ENCODE results near the gene INO80C.

INO80C gene

GRCh38 chr18:35437836-35438235 is 59.9 kb downstream of the INO80C start:
- no peaks in the 10 kb centered on the region for H3K36me3 ChIP-seq
- no peak overlapping the region for H3K4me3 ChIP-seq
- peaks cover 6% of the 10 kb centered on the region for H3K9me3 ChIP-seq
- peaks cover 9% of the 10 kb centered on the region for H3K4me1 ChIP-seq
- no peak overlapping the region for H3K9ac ChIP-seq
- no peak overlapping the region for H3K4me2 ChIP-seq
- H4K20me1 ChIP-seq, result no peaks in the 10 kb centered on the region
- TF ChIP-seq Cebpa-rat (IDR thresholded peaks at IDR 0.05), result no peak
- H3K27ac ChIP-seq, result no peak overlapping the region
- no peaks in the 10 kb centered on the region for H3K27me3 ChIP-seq

DNA sequence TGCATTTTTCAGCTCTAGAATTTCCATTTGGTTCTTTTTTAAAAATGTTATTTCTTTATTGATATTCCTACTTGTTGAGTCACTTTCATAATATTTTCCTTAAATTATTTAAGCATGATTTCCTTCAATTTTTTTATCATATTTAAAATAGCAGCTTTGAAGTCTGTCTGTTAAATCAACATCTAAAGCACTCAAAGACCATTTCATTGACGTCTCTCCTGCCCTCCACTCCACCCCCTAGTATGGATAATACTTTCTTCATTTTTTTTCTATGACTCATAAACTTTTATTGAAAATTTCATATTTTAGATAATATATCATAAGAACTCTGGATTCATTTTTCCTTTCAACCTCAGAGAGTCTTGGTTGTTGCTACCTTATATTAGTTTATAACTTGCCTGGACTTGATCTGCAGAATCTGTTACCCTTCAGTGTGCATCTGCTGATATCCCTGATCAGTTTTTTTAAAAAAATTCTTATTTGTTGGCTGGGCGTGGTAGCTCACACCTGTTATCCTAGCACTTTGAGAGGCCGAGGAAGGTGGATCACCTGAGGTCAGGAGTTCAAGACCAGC is 61.6 kb downstream of the INO80C start:
- H3K27ac ChIP-seq, result no peak overlapping the region
- no peaks in the 10 kb centered on the region for H4K20me1 ChIP-seq
- H3K27me3 ChIP-seq, result no peaks in the 10 kb centered on the region
- H3K36me3 ChIP-seq, result no peaks in the 10 kb centered on the region
- TF ChIP-seq Cebpa-rat (IDR thresholded peaks at IDR 0.05), result no peak
- H3K4me2 ChIP-seq, result no peak overlapping the region
- H3K9ac ChIP-seq, result no peak overlapping the region
- peaks cover 6% of the 10 kb centered on the region for H3K9me3 ChIP-seq
- no peak overlapping the region for H3K4me3 ChIP-seq
- H3K4me1 ChIP-seq, result 0 out of 2 replicates have a peak, but pooled peaks cover 6% of the 10 kb centered on the region

- Histone ChIP-seq H4K20me1 (no peaks in the 10 kb centered on the region), H3K27ac (no peak overlapping the region), H3K9me3 (peaks cover 6% of the 10 kb centered on the region), H3K4me2 (no peak overlapping the region), H3K4me1 (0 out of 2 replicates have a peak, but pooled peaks cover 6% of the 10 kb centered on the region), H3K4me3 (no peak overlapping the region), H3K27me3 (no peaks in the 10 kb centered on the region), H3K9ac (no peak overlapping the region), H3K36me3 (no peaks in the 10 kb centered on the region)
- TF ChIP-seq Cebpa-rat (IDR thresholded peaks at IDR 0.05), result no peak
Measured at GRCh38 chr18:35435401-35435800, 62.4 kb downstream of the INO80C start.

GRCh38 chr18:35432565-35433001 is 65.2 kb downstream of the INO80C start:
- Histone ChIP-seq H3K4me3 (no peak overlapping the region), H3K4me2 (no peak overlapping the region), H3K4me1 (0 out of 2 replicates have a peak, but pooled peaks cover 6% of the 10 kb centered on the region), H3K9me3 (peaks cover 6% of the 10 kb centered on the region), H3K9ac (no peak overlapping the region), H4K20me1 (no peaks in the 10 kb centered on the region), H3K36me3 (no peaks in the 10 kb centered on the region), H3K27ac (no peak overlapping the region), H3K27me3 (no peaks in the 10 kb centered on the region)
- TF ChIP-seq Cebpa-rat (IDR thresholded peaks at IDR 0.05), result no peak

GRCh38 chr18:35431374-35431741 is 66.4 kb downstream of the INO80C start:
- H3K9me3 ChIP-seq, result peaks cover 6% of the 10 kb centered on the region
- no peaks in the 10 kb centered on the region for H3K27me3 ChIP-seq
- H3K4me2 ChIP-seq, result no peak overlapping the region
- H4K20me1 ChIP-seq, result no peaks in the 10 kb centered on the region
- 0 out of 2 replicates have a peak, but pooled peaks cover 6% of the 10 kb centered on the region for H3K4me1 ChIP-seq
- H3K9ac ChIP-seq, result no peak overlapping the region
- H3K36me3 ChIP-seq, result no peaks in the 10 kb centered on the region
- no peak overlapping the region for H3K4me3 ChIP-seq
- TF ChIP-seq Cebpa-rat (IDR thresholded peaks at IDR 0.05), result no peak
- no peak overlapping the region for H3K27ac ChIP-seq

DNA sequence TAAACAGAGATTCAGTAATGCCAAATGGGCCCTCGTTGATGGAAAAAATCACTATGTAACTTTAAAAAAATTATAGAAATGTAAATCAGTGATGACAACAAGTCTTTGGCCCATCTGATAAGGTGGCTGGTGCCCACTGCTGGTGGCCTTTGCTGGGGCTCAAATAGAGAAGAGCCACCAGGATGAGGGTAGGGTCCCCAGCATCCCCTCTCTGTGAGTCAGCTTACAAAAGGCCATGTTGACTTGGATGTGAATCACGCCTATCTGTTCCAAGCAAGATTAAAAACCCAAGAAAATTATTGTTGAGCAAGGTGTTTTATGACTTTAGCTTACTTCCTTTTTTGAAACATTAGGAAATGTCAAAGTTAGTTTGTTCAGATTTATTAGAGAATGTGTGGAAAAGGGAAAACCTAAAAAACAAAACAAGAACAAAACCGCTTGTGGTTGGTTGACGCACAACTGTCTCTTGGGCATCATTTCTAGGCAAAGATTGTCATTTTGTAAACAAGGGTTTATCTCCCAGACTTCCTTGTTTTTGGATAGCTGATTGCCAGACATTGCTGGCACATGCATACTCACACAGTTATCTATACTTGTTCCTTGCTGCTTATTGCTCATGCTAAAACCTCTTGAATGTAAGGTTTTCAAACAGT is 66.9 kb downstream of the INO80C start:
- H3K27ac ChIP-seq, result no peak overlapping the region
- no peak overlapping the region for H3K9ac ChIP-seq
- H3K4me2 ChIP-seq, result no peak overlapping the region

GRCh38 chr18:35426786-35427185 is 71.0 kb downstream of the INO80C start:
- Histone ChIP-seq H4K20me1 (no peaks in the 10 kb centered on the region), H3K4me2 (no peak overlapping the region), H3K4me1 (no peaks in the 10 kb centered on the region), H3K36me3 (no peaks in the 10 kb centered on the region), H3K4me3 (no peak overlapping the region), H3K9ac (no peak overlapping the region), H3K9me3 (no peaks in the 10 kb centered on the region), H3K27ac (no peak overlapping the region), H3K27me3 (no peaks in the 10 kb centered on the region)
- no peak for TF ChIP-seq Cebpa-rat (IDR thresholded peaks at IDR 0.05)

More for the DNA sequence above, 66.9 kb downstream of the INO80C start:
- H3K27me3 ChIP-seq, result no peaks in the 10 kb centered on the region
- no peak overlapping the region for H3K4me3 ChIP-seq
- H3K9me3 ChIP-seq, result peaks cover 5% of the 10 kb centered on the region
- 0 out of 2 replicates have a peak, but pooled peaks cover 6% of the 10 kb centered on the region for H3K4me1 ChIP-seq
- no peak for TF ChIP-seq Cebpa-rat (IDR thresholded peaks at IDR 0.05)
- H3K36me3 ChIP-seq, result no peaks in the 10 kb centered on the region
- no peaks in the 10 kb centered on the region for H4K20me1 ChIP-seq

GRCh38 chr18:35424356-35424755 is 73.4 kb downstream of the INO80C start:
- Histone ChIP-seq H3K27ac (no peak overlapping the region), H3K4me3 (no peak overlapping the region), H3K36me3 (no peaks in the 10 kb centered on the region), H4K20me1 (no peaks in the 10 kb centered on the region), H3K4me1 (no peaks in the 10 kb centered on the region), H3K9me3 (peaks cover 3% of the 10 kb centered on the region; the same call in 1 of the 2 replicates), H3K9ac (no peak overlapping the region), H3K27me3 (no peaks in the 10 kb centered on the region), H3K4me2 (no peak overlapping the region)
- TF ChIP-seq Cebpa-rat (IDR thresholded peaks at IDR 0.05), result no peak

GRCh38 chr18:35422237-35422636 is 75.5 kb downstream of the INO80C start:
- H3K36me3 ChIP-seq, result no peaks in the 10 kb centered on the region
- no peak for TF ChIP-seq Cebpa-rat (IDR thresholded peaks at IDR 0.05)
- H3K4me1 ChIP-seq, result no peaks in the 10 kb centered on the region
- H3K4me3 ChIP-seq, result no peak overlapping the region
- H3K9me3 ChIP-seq, result peaks cover 14% of the 10 kb centered on the region
- no peak overlapping the region for H3K27ac ChIP-seq
- H3K4me2 ChIP-seq, result no peak overlapping the region
- H3K27me3 ChIP-seq, result no peaks in the 10 kb centered on the region
- H3K9ac ChIP-seq, result no peak overlapping the region
- H4K20me1 ChIP-seq, result no peaks in the 10 kb centered on the region

- Histone ChIP-seq H3K4me3 (no peak overlapping the region), H3K4me2 (no peak overlapping the region), H3K36me3 (no peaks in the 10 kb centered on the region), H3K27ac (no peak overlapping the region), H4K20me1 (no peaks in the 10 kb centered on the region), H3K27me3 (no peaks in the 10 kb centered on the region), H3K4me1 (no peaks in the 10 kb centered on the region), H3K9me3 (peaks cover 19% of the 10 kb centered on the region), H3K9ac (no peak overlapping the region)
- no peak for TF ChIP-seq Cebpa-rat (IDR thresholded peaks at IDR 0.05)
Measured at GRCh38 chr18:35418610-35419009, 79.2 kb downstream of the INO80C start.

Data from BLaER1 (cell line).